IPS DF 6.9 (cell line): Measurements from ENCODE around the gene CCDC183.
"Not testable (repeated sequence)": the region's sequence is repeated elsewhere in the genome, so short reads cannot be mapped to it uniquely, and the experiment has no call there.

Experiments used
- DNase-seq: peaks from one replicate; pipeline ENCODE4 v3.0.0-alpha.2; 2013; ENCODE audit warnings: low read depth, low spot score
- H3K27ac ChIP-seq: one replicate; pipeline ENCODE4 v1.5.1; 2013; ENCODE audit warnings: low read length, control low read depth
- H3K27me3 ChIP-seq: 2 replicates; pipeline ENCODE4 v1.6.1; 2013; ENCODE audit warnings: mild to moderate bottlenecking, low read length; ENCODE audit not compliant: control insufficient read depth, insufficient read depth
- H3K36me3 ChIP-seq: 2 replicates; pipeline ENCODE4 v1.6.1; 2013; ENCODE audit warnings: low read length; ENCODE audit not compliant: control insufficient read depth, insufficient read depth
- H3K4me1 ChIP-seq: 2 replicates; pipeline ENCODE4 v1.6.1; 2013; ENCODE audit warnings: low read length; ENCODE audit not compliant: control insufficient read depth, insufficient read depth
- H3K4me3 ChIP-seq: 2 replicates; pipeline ENCODE4 v1.5.1; 2013; ENCODE audit warnings: mild to moderate bottlenecking, low read length
- H3K9me3 ChIP-seq: 2 replicates; pipeline ENCODE4 v1.6.1; 2013; ENCODE audit warnings: low read length, inconsistent platforms; ENCODE audit not compliant: control insufficient read depth, insufficient read depth
- WGBS: extraction: QIAGEN DNeasy Blood & Tissue Kit; methylation state at CpG from one replicate; pipeline ENCODE4 v1.1.7; 2013; ENCODE audit warnings: mixed read lengths, missing lambda C conversion rate; ENCODE audit not compliant: insufficient read length, insufficient coverage; 5-methylcytosine and 5-hydroxymethylcytosine counted together

CCDC183 gene

DNA sequence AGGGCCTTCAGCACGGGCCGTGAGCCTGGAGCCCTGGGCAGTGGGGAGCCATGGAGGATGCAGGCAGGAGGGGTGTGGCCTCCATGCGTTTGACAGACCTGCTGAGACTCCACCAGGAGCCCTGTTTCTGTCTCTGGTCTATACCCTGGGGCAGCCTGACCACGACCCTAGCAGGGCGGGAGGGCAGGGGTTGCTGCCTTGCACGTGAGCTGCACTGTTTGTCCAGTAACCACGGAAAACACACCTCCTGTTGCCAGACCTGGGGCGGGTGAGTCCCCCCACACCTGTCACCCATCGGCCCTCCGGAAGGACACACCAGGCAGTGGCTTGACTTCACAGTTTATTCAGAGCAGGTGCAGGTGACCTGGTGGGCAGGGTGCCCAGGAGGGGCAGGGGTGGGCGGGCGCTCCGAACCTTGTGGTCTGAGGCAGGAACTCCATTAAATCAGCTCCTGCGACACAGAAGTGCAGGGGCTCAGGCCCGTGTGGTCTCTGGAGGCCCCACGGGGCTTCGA, 42.0 kb upstream of the CCDC183 start:
- no peak for DNase-seq
- WGBS: no CpG with 5 or more reads among the region's 17 CpGs
- no peaks in the 10 kb centered on the region; the same call in 1 of the 2 replicates for H3K4me1 ChIP-seq
- no peaks in the 10 kb centered on the region for H3K36me3 ChIP-seq
- no peak overlapping the region for H3K4me3 ChIP-seq
- no peaks in the 10 kb centered on the region for H3K9me3 ChIP-seq
- H3K27me3 ChIP-seq: no peaks in the 10 kb centered on the region
- no peak overlapping the region for H3K27ac ChIP-seq

DNA sequence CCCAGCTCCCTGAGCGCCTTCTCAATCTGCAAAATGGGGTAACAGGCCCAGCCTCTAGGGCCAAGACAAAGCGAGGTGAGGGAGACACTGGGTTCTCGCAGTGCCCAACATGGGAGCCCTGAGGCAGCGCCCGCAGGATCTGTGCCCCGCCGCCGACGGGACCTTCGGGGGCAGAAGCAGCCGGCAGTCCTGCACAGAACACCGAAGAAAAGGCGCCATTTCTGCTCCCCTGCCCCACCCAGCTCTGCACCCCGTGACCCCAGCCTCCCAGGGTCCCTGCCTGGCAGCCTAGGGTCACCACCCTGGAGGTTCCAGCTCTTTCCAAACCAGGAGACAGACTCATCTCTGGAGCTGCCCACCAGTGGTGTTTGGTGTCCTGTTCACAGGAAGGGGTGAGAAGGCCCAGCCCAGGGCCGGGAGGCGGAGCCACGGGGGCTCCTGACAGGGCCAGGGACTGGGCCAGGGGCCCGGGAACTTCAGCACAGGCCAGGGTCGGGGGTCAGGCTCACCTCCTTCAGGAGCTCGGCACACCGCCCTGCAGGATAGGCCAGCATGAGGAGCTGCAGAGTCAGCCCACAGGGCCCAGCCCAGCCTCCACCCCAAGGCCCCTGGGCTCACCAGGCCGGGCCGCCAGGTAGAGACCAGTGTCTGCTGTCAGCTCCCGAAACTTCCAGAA, 41.4 kb upstream of the CCDC183 start:
- Histone ChIP-seq H3K27me3 (no peaks in the 10 kb centered on the region), H3K9me3 (no peaks in the 10 kb centered on the region), H3K36me3 (no peaks in the 10 kb centered on the region), H3K4me1 (no peaks in the 10 kb centered on the region; the same call in 1 of the 2 replicates), H3K27ac (no peak overlapping the region), H3K4me3 (no peak overlapping the region)
- no peak for DNase-seq
- no CpG with 5 or more reads among the region's 24 CpGs for WGBS

- H3K4me1 ChIP-seq, H3K4me3 ChIP-seq, H3K36me3 ChIP-seq, H3K27ac ChIP-seq, H3K9me3 ChIP-seq, H3K27me3 ChIP-seq, DNase-seq: not testable (repeated sequence)
- no CpG with 5 or more reads among the region's 22 CpGs for WGBS
Observed at GRCh38 chr9:136755302-136756133, 40.6 kb upstream of the CCDC183 start.

- Histone ChIP-seq H3K27me3 (no peaks in the 10 kb centered on the region), H3K4me3 (no peak overlapping the region), H3K4me1 (no peaks in the 10 kb centered on the region; the same call in 1 of the 2 replicates), H3K9me3 (no peaks in the 10 kb centered on the region), H3K36me3 (no peaks in the 10 kb centered on the region), H3K27ac (no peak overlapping the region)
- no peak for DNase-seq
- WGBS: no CpG with 5 or more reads among the region's 4 CpGs
Observed at GRCh38 chr9:136756134-136756438, 40.1 kb upstream of the CCDC183 start.

DNA sequence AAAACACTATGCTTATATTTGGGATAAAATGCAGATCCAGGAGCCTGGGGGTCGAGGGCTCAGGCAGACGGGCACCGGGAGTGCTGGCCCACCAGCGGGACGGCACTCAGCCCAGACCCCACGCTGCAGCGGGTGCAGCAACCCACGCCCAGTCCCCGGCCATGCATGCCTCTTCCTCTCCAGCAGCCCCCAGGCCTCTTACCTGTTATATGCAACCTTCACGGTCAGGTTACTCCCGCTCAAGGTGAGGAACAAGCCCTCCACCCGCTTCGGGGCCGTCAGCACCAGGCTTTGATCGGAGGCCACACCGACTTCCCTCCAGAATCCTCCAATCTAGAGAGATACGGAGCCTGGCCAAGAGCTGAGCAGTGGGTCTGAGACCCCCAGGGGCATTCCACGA, 39.3 kb upstream of the CCDC183 start:
- WGBS: no CpG with 5 or more reads among the region's 18 CpGs
- Histone ChIP-seq H3K27ac (no peak overlapping the region), H3K9me3 (no peaks in the 10 kb centered on the region), H3K36me3 (no peaks in the 10 kb centered on the region), H3K4me1 (no peaks in the 10 kb centered on the region; the same call in 1 of the 2 replicates), H3K4me3 (no peak overlapping the region), H3K27me3 (no peaks in the 10 kb centered on the region)
- DNase-seq: no peak

GRCh38 chr9:136757328-136757727, 38.8 kb upstream of the CCDC183 start:
- H3K36me3 ChIP-seq: no peaks in the 10 kb centered on the region
- no peaks in the 10 kb centered on the region for H3K27me3 ChIP-seq
- DNase-seq: no peak
- no peaks in the 10 kb centered on the region for H3K9me3 ChIP-seq
- H3K27ac ChIP-seq: no peak overlapping the region
- WGBS: no CpG with 5 or more reads among the region's 20 CpGs
- H3K4me1 ChIP-seq: peaks cover 2% of the 10 kb centered on the region; the same call in 1 of the 2 replicates
- H3K4me3 ChIP-seq: no peak overlapping the region

DNA sequence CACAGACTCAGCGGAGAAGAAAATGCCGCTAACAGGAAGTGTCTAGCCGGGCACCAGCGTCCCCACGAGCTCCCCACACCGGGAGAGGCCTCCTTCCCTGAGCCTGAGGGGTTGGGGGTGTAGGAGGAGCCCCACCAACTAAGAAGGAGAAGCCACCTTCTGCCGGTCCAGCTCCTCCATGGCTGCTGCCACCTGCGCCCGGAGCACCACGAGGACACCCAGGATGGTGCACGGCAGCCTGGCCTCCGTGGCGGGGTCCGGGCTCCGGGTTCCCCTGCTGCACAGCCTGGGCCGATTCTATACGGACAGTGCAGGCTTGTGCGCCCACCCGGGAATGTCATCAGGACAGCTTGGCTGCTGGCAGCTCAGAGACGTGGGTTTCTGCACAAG, 38.4 kb upstream of the CCDC183 start:
- H3K27me3 ChIP-seq: no peaks in the 10 kb centered on the region

DNA sequence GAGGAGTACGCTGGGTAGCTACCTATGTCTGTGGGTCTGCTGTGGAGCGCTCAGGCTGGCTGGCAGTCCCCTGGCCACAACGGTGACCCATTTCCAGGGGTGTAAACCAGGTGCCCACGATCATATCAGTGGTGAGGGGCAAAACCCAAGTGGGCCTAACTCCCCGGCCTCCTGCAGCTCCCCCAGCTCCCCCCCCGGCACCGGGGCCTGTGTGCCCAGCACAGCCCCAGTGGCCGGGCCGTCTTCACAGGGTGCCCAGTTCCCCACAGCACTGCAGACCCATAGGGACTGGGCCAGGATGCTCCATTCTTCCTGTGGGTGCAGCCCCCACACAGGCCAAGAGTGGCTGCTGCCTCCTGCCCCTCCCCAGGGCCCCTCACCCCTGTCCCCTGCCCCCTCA, 37.1 kb upstream of the CCDC183 start:
- Histone ChIP-seq H3K4me3 (no peak overlapping the region), H3K27me3 (no peaks in the 10 kb centered on the region), H3K9me3 (no peaks in the 10 kb centered on the region), H3K4me1 (peaks cover 4% of the 10 kb centered on the region; the same call in 1 of the 2 replicates), H3K27ac (no peak overlapping the region), H3K36me3 (no peaks in the 10 kb centered on the region)
- no CpG with 5 or more reads among the region's 9 CpGs for WGBS
- DNase-seq: no peak

More for the DNA sequence above, 38.4 kb upstream of the CCDC183 start:
- WGBS: no CpG with 5 or more reads among the region's 20 CpGs
- no peak overlapping the region for H3K27ac ChIP-seq
- H3K9me3 ChIP-seq: no peaks in the 10 kb centered on the region
- peaks cover 2% of the 10 kb centered on the region; the same call in 1 of the 2 replicates for H3K4me1 ChIP-seq
- no peak overlapping the region for H3K4me3 ChIP-seq
- DNase-seq: no peak
- H3K36me3 ChIP-seq: no peaks in the 10 kb centered on the region

DNA sequence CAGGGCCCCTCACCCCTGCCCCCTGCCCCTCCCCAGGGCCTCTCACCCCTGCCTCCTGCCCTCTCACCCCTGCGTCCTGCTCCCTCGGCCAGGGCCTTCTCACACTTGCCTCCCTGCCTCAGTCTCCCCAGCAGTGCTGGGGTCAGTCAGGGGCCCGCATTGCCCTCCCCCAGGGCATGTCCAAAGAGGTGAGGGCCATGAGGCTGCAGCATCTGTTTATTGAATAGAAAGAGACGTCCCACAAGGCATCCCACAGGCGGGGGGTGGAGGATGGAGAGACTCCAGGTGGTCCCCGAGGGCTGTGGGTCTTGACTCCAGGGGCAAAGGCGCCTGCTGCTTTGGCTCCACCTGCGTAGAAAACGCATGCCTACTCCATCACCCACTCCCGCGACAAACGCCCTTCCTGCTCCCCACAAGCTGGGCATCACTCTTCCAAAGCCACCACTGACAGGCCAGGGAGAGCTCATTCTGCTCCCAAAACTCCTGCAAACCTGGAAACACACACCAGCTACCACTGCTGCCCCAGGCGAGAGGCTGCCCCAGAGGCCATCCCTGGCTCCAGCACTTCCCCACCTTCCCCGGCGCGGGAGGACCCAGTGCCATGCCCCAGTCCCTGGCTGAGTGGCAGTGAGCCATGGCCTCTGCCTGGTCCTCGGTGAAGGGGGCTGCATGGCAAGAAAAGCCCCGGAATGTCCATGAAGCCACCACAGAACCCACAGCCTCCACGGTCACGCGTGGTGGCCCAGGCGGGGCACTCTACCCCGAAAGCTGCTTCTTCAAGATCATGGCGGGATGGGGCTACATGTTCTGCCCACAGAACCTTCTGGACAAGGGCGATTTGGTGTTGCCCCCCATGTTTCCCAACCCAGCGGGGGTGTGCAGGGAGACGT, 36.5 kb upstream of the CCDC183 start:
- Histone ChIP-seq H3K36me3 (no peaks in the 10 kb centered on the region), H3K27ac (no peak overlapping the region), H3K4me1 (peaks cover 4% of the 10 kb centered on the region; the same call in 1 of the 2 replicates), H3K9me3 (no peaks in the 10 kb centered on the region), H3K4me3 (no peak overlapping the region), H3K27me3 (no peaks in the 10 kb centered on the region)
- no CpG with 5 or more reads among the region's 27 CpGs for WGBS
- no peak for DNase-seq

- no CpG with 5 or more reads among the region's 25 CpGs for whole genome bisulfite sequencing
- H3K27ac ChIP-seq: no peak overlapping the region
- H3K36me3 ChIP-seq: no peaks in the 10 kb centered on the region
- no peak overlapping the region for H3K4me3 ChIP-seq
- no peaks in the 10 kb centered on the region for H3K9me3 ChIP-seq
- no peaks in the 10 kb centered on the region for H3K27me3 ChIP-seq
- H3K4me1 ChIP-seq: peaks cover 4% of the 10 kb centered on the region; the same call in 1 of the 2 replicates
- DNase-seq: no peak
Observed at GRCh38 chr9:136760424-136760823, 35.7 kb upstream of the CCDC183 start.
